ENCODE measurements around the gene CARNS1. TPM values are rescaled to one million over a fixed set of nuclear protein-coding genes. Genes with fewer than 3 reads are reported as not detected.
A peak's percentile ranks its signal among the peaks of the same experiment; 100 is the strongest.

CARNS1 gene
- total RNA-seq, 1 donor from 2014 or later = 14.5 TPM

DNA sequence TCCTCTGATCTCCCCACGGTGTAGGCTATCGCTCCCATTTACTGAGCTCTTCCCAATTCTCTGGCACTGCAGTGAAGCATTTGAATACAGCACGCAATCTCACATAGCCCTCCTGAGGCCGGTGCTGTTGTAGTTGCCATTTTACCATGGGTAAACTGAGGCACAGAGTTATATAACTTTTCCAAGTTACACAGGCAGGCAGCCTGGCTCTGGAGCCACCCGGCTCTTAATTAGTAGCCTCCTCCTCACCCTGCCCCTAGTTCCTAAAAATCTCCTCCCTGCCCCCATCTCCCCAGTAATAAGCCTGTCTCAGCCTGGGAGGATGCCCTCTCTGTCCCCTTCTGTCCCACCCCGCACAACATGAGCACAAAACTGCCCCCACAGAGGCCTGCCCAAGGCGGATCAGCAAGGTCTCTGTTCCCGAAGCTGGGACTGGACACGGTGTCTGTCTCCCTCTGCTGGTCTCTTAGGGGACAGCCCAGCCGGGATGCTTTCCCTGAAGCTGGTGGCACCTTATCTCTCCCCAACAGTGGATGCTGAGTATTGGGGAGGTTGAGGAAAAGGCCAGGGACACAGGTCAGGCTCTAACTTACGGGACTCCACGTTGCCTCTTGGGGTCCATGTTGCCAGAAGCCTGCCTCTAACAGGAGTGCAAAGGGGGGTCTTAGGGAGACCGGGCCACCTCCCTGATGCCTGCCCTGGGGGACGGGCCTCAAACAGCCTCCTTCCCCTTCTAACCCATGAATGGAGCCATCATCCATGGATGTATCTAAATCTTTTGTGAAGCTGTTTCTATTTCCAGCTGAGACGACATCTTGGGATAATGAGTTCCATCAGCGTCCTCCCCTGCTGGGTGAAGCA, 33.0 kb upstream of the CARNS1 start:
- Histone ChIP-seq H3K9me3 (replicated peaks) (no peaks in the 10 kb centered on the region), H3K36me3 (no peaks in the 10 kb centered on the region), H3K4me3 (no peak overlapping the region), H3K27ac (replicated peaks) (no peak overlapping the region), H3K4me1 (peaks cover 6% of the 10 kb centered on the region), H3K27me3 (ENCODE audit: low read depth) (peaks cover 19% of the 10 kb centered on the region)
- intact Hi-C loops (cut with micrococcal nuclease) = no loop called here
- DNase-seq = peak; percentile 78
- TF ChIP-seq, protein P1, sequence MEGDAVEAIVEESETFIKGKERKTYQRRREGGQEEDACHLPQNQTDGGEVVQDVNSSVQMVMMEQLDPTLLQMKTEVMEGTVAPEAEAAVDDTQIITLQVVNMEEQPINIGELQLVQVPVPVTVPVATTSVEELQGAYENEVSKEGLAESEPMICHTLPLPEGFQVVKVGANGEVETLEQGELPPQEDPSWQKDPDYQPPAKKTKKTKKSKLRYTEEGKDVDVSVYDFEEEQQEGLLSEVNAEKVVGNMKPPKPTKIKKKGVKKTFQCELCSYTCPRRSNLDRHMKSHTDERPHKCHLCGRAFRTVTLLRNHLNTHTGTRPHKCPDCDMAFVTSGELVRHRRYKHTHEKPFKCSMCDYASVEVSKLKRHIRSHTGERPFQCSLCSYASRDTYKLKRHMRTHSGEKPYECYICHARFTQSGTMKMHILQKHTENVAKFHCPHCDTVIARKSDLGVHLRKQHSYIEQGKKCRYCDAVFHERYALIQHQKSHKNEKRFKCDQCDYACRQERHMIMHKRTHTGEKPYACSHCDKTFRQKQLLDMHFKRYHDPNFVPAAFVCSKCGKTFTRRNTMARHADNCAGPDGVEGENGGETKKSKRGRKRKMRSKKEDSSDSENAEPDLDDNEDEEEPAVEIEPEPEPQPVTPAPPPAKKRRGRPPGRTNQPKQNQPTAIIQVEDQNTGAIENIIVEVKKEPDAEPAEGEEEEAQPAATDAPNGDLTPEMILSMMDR (IDR thresholded peaks at IDR 0.05; ENCODE audit: borderline replicate concordance) = peak; percentile 98

- Histone ChIP-seq H3K36me3 (no peaks in the 10 kb centered on the region), H3K27me3 (ENCODE audit: low read depth) (peaks cover 6% of the 10 kb centered on the region), H3K9me3 (replicated peaks) (no peaks in the 10 kb centered on the region), H3K4me1 (peaks cover 6% of the 10 kb centered on the region), H3K27ac (replicated peaks) (no peak overlapping the region), H3K4me3 (no peak overlapping the region)
- intact Hi-C loops (cut with micrococcal nuclease) = no loop called here
- no peak for DNase-seq
- TF ChIP-seq, protein P1 (IDR thresholded peaks at IDR 0.05; ENCODE audit: borderline replicate concordance) = no peak
Measured at GRCh38 chr11:67384851-67385366, 30.6 kb upstream of the CARNS1 start.

- DNase-seq = no peak
- TF ChIP-seq, protein P1 (IDR thresholded peaks at IDR 0.05; ENCODE audit: borderline replicate concordance) = no peak
- peaks cover 22% of the 10 kb centered on the region for H3K4me1 ChIP-seq
- intact Hi-C loops (cut with micrococcal nuclease) = no loop called here
- H3K36me3 ChIP-seq = no peaks in the 10 kb centered on the region
- H3K27me3 ChIP-seq (ENCODE audit: low read depth) = no peaks in the 10 kb centered on the region
- H3K9me3 ChIP-seq (replicated peaks) = no peaks in the 10 kb centered on the region
- no peak overlapping the region for H3K4me3 ChIP-seq
- H3K27ac ChIP-seq (replicated peaks) = no peak overlapping the region
Measured at GRCh38 chr11:67387069-67387468, 28.4 kb upstream of the CARNS1 start.

DNA sequence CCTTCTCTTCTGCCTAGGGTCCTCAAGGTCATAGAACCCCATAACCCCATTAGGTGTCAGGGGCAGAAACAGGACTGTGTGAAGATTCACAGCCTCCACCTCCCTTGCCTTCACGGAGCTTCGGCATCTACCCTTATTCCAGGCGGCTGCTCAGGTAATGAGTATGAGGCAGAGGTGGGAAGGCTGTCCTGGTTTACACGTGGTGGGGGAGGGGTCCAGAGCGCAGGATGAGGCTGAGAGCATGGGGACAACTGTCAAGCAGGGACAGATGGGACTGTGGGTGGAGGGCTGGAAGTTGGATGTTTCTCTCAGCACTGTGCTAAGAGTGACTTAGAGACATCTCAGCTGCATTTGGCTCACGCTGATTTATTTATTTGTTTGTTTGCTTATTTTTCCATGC, 28.0 kb upstream of the CARNS1 start:
- TF ChIP-seq, protein P1 (IDR thresholded peaks at IDR 0.05; ENCODE audit: borderline replicate concordance) = no peak
- H3K27me3 ChIP-seq (ENCODE audit: low read depth) = no peaks in the 10 kb centered on the region
- peaks cover 26% of the 10 kb centered on the region for H3K4me1 ChIP-seq
- no peaks in the 10 kb centered on the region for H3K36me3 ChIP-seq
- H3K9me3 ChIP-seq (replicated peaks) = no peaks in the 10 kb centered on the region
- intact Hi-C loops (cut with micrococcal nuclease) = no loop called here
- H3K27ac ChIP-seq (replicated peaks) = no peak overlapping the region
- DNase-seq = no peak
- H3K4me3 ChIP-seq = no peak overlapping the region

DNA sequence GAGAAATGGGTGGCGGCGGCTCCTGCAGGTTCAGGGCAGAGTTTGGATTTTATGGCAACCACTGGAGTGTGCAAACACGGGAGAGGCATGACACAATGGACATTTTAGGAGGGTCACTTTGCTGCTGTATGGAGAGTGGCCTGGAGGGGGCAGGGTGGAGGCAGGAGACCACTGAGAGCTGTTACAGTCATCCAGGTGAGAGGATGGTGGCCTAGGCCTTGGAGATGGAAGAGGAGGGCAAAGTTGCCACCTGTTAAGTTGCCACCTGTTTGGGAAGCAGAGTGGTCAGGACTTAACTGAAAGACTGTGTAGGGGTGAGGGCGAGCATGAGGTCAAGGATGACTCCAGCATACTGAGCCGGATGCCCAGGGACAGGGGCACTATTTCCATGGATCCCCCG, 26.0 kb upstream of the CARNS1 start:
- peaks cover 30% of the 10 kb centered on the region for H3K4me1 ChIP-seq
- intact Hi-C loops (cut with micrococcal nuclease) = no loop called here

More for the DNA sequence above, 26.0 kb upstream of the CARNS1 start:
- H3K4me3 ChIP-seq = no peak overlapping the region
- TF ChIP-seq, protein P1 (IDR thresholded peaks at IDR 0.05; ENCODE audit: borderline replicate concordance) = peak; percentile 71
- no peaks in the 10 kb centered on the region for H3K9me3 ChIP-seq (replicated peaks)
- peaks cover 9% of the 10 kb centered on the region for H3K36me3 ChIP-seq
- DNase-seq = peak; percentile 46
- H3K27me3 ChIP-seq (ENCODE audit: low read depth) = no peaks in the 10 kb centered on the region
- no peak overlapping the region for H3K27ac ChIP-seq (replicated peaks)

All from left ventricle myocardium inferior (tissue), 1 donor.